DOHH2 (cell line): ENCODE results near the gene SCGB3A1.

Source experiments
- H3F3A ChIP-seq: fragments of 200-600 bp; sonication (generic), shearing (Covaris generic); 2 replicates; pipeline ENCODE4 v1.6.0; 2016; ENCODE audit warnings: antibody characterized with exemption, mild to moderate bottlenecking; ENCODE audit not compliant: control insufficient read depth, insufficient read depth
- H3K27ac ChIP-seq: fragments of 200-600 bp; sonication (generic); 2 replicates; pipeline ENCODE4 v1.5.1; 2014; ENCODE audit warnings: low read depth, mild to moderate bottlenecking, low read length, moderate library complexity
- H3K27me3 ChIP-seq: fragments of 200-600 bp; sonication (generic); 2 replicates; pipeline ENCODE4 v1.6.1; 2014; ENCODE audit warnings: mild to moderate bottlenecking, low read length, mixed read lengths; ENCODE audit not compliant: control insufficient read depth
- H3K36me3 ChIP-seq: fragments of 200-600 bp; sonication (generic); 2 replicates; pipeline ENCODE4 v1.6.1; 2014; ENCODE audit warnings: mild to moderate bottlenecking, low read length, moderate library complexity, mixed read lengths; ENCODE audit not compliant: control insufficient read depth
- H3K4me1 ChIP-seq: fragments of 200-600 bp; sonication (generic); 2 replicates; pipeline ENCODE4 v1.6.1; 2014; ENCODE audit warnings: mild to moderate bottlenecking, low read length, mixed read lengths; ENCODE audit not compliant: control insufficient read depth
- H3K4me2 ChIP-seq: fragments of 200-600 bp; sonication (generic); 2 replicates; pipeline ENCODE4 v1.6.0; 2014; ENCODE audit warnings: mild to moderate bottlenecking, low read length, moderate library complexity
- H3K4me3 ChIP-seq: fragments of 200-600 bp; sonication (generic); 2 replicates; pipeline ENCODE4 v1.5.1; 2014; ENCODE audit warnings: mild to moderate bottlenecking, low read length, mixed read lengths
- H3K79me2 ChIP-seq: fragments of 200-600 bp; sonication (generic); 2 replicates; pipeline ENCODE4 v1.6.1; 2014; ENCODE audit warnings: mild to moderate bottlenecking, low read length, mixed read lengths; ENCODE audit not compliant: control insufficient read depth
- H3K9me2 ChIP-seq: fragments of 200-600 bp; sonication (generic); replicated peaks from 2 replicates; pipeline ENCODE4 v1.6.1; 2014; ENCODE audit warnings: mild to moderate bottlenecking, low read length, mixed read lengths; ENCODE audit not compliant: control insufficient read depth
- H3K9me3 ChIP-seq: fragments of 200-600 bp; sonication (generic); 2 replicates; pipeline ENCODE4 v1.6.1; 2014; ENCODE audit warnings: antibody characterized with exemption, low read length, mixed read lengths; ENCODE audit not compliant: control insufficient read depth, insufficient read depth
- H4K20me1 ChIP-seq: fragments of 200-600 bp; sonication (generic); 2 replicates; pipeline ENCODE4 v1.6.0; 2014; ENCODE audit warnings: low read depth, mild to moderate bottlenecking, antibody characterized with exemption, low read length, moderate library complexity; ENCODE audit not compliant: control insufficient read depth, insufficient read depth
- CTCF ChIP-seq: fragments of 200-600 bp; sonication (generic); IDR thresholded peaks from one replicate; pipeline ENCODE4 v1.5.1; 2014; ENCODE audit warnings: antibody characterized with exemption, mild to moderate bottlenecking, low read depth, low read length; ENCODE audit not compliant: poor library complexity, severe bottlenecking
- EZH2phosphoT487 ChIP-seq: fragments of 200-600 bp; sonication (generic); IDR thresholded peaks from 2 replicates; pipeline ENCODE4 v1.6.1; 2017; ENCODE audit warnings: borderline replicate concordance, mild to moderate bottlenecking, antibody characterized with exemption, low read length, moderate library complexity, mixed read lengths

Gene SCGB3A1

DNA sequence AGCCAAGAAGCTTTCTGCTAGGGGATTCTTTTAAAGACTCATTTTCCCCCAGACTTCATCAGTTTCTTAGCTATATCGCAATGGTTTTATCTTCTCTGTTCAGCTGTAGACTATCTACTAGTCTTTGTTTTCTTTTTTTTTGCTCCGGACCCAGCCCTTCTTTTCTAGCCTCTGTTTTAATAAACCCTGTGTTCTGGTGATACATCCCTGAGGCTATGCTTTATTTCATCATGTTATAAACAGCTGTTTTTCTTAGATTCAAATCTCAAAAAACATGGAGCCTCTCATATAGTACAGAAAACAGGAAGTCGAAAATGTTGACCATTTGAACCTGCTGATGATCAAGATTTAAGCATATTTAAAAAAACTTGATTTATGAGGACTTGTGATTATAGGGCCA, 37.8 kb downstream of the SCGB3A1 start:
- no peak overlapping the region for H3K4me2 ChIP-seq
- H3K27me3 ChIP-seq, result no peaks in the 10 kb centered on the region
- H3K9me2 ChIP-seq, result no peaks in the 10 kb centered on the region
- no peak for TF ChIP-seq EZH2phosphoT487
- TF ChIP-seq CTCF, result no peak
- H3K27ac ChIP-seq, result no peak overlapping the region
- H3K79me2 ChIP-seq, result peaks cover 17% of the 10 kb centered on the region
- peaks cover 5% of the 10 kb centered on the region; the same call in 1 of the 2 replicates for H3F3A ChIP-seq
- H4K20me1 ChIP-seq, result no peaks in the 10 kb centered on the region
- peaks cover 59% of the 10 kb centered on the region for H3K36me3 ChIP-seq
- no peaks in the 10 kb centered on the region for H3K9me3 ChIP-seq
- H3K4me3 ChIP-seq, result no peak overlapping the region
- no peaks in the 10 kb centered on the region for H3K4me1 ChIP-seq

- Histone ChIP-seq H3K4me2 (no peak overlapping the region), H3K9me2 (no peaks in the 10 kb centered on the region), H3K27me3 (no peaks in the 10 kb centered on the region), H3K36me3 (peaks cover 44% of the 10 kb centered on the region), H3K27ac (no peak overlapping the region), H3K4me3 (no peak overlapping the region), H3K79me2 (peaks cover 55% of the 10 kb centered on the region), H4K20me1 (0 out of 2 replicates have a peak, but pooled peaks cover 4% of the 10 kb centered on the region), H3K9me3 (no peaks in the 10 kb centered on the region), H3K4me1 (no peaks in the 10 kb centered on the region), H3F3A (peaks cover 5% of the 10 kb centered on the region; the same call in 1 of the 2 replicates)
- TF ChIP-seq EZH2phosphoT487 (no peak), CTCF (no peak)
These were observed 42.7 kb downstream of the SCGB3A1 start for GRCh38 chr5:180548563-180548962.

GRCh38 chr5:180545248-180545647, 46.1 kb downstream of the SCGB3A1 start:
- no peaks in the 10 kb centered on the region for H3K9me2 ChIP-seq
- no peaks in the 10 kb centered on the region for H3K9me3 ChIP-seq
- H3F3A ChIP-seq, result 0 out of 2 replicates have a peak, but pooled peaks cover 2% of the 10 kb centered on the region
- no peak overlapping the region for H3K27ac ChIP-seq
- peaks cover 36% of the 10 kb centered on the region for H3K36me3 ChIP-seq
- no peak overlapping the region for H3K4me3 ChIP-seq
- 0 out of 2 replicates have a peak, but pooled peaks cover 4% of the 10 kb centered on the region for H4K20me1 ChIP-seq
- no peak overlapping the region for H3K4me2 ChIP-seq
- TF ChIP-seq CTCF (no peak), EZH2phosphoT487 (no peak)
- H3K79me2 ChIP-seq, result peaks cover 81% of the 10 kb centered on the region
- no peaks in the 10 kb centered on the region for H3K27me3 ChIP-seq
- H3K4me1 ChIP-seq, result peaks cover 15% of the 10 kb centered on the region
